Hepatocyte (in vitro differentiated cells): ENCODE data around the gene ARID1A.

Source experiments
- CTCF ChIP-seq: fragments of 200-600 bp; sonication (generic); IDR thresholded peaks from 2 replicates; pipeline ENCODE4 v1.5.1; 2016; ENCODE audit warnings: antibody characterized with exemption, mild to moderate bottlenecking; ENCODE audit not compliant: poor library complexity
- EZH2 ChIP-seq: fragments of 200-600 bp; sonication (generic); IDR thresholded peaks from 2 replicates; pipeline ENCODE4 v1.6.1; 2016; ENCODE audit warnings: antibody characterized with exemption, mild to moderate bottlenecking, borderline replicate concordance
- EZH2phosphoT487 ChIP-seq: fragments of 200-600 bp; sonication (generic); IDR thresholded peaks from one replicate; pipeline ENCODE4 v1.6.1; 2018; ENCODE audit warnings: antibody characterized with exemption, mild to moderate bottlenecking, low read depth, moderate library complexity; ENCODE audit not compliant: unreplicated experiment, severe bottlenecking

GRCh38 chr1:26824731-26825130 lies 128.9 kb downstream of the ARID1A start:
- TF ChIP-seq EZH2, result no peak
- no peak for TF ChIP-seq CTCF
- no peak for TF ChIP-seq EZH2phosphoT487
